HCT116 (cell line): ENCODE results near the gene GPC5. TPM values are rescaled to one million over a fixed set of nuclear protein-coding genes. Genes with fewer than 3 reads are reported as not detected.

Experiments
- ATAC-seq: fragments of 200-7000 bp; cut with Tn5 transposase; 2 replicates; pipeline ENCODE4 v1.9.1; 2020; ENCODE audit warnings: mild to moderate bottlenecking, moderate library complexity
- BruUV-seq: library from RNA; stranded (reverse); fragments of 400-500 nt; replicated peaks from 2 replicates; lab custom pipeline; 2021; lab: Mats Ljungman, UMichigan
- CTCF ChIA-PET: fragments of 300-600 bp; sonication (Branson Sonifier 250); formaldehyde crosslinking; loops from one replicate; lab custom pipeline; 2021; ENCODE audit warnings: antibody characterized with exemption; lab: Charles Lee
- POLR2A ChIA-PET: fragments of 300-600, 350-600 bp; sonication (Branson Sonifier 250); formaldehyde crosslinking; loops from one replicate; lab custom pipeline; 2021; ENCODE audit warnings: antibody characterized with exemption; lab: Charles Lee
- RAD21 ChIA-PET, 2 experiments: fragments of 300-600 bp; sonication (Branson Sonifier 250); formaldehyde crosslinking; loops; one replicate each; lab custom pipeline; 2023; ENCODE audit warnings: low total read pairs in 2 of 2; ENCODE audit not compliant: uncharacterized antibody in 2 of 2, unreplicated experiment in 2 of 2, low non-redundant PET in 1 of 2; lab: Charles Lee
- DNase-seq: peaks from one replicate; pipeline ENCODE4 v3.0.0-alpha.2; 2010; ENCODE audit warnings: low read depth, low spot score
- H2AFZ ChIP-seq: fragments of 200-600 bp; shearing (Covaris generic), sonication (generic); 2 replicates; pipeline ENCODE4 v1.6.1; 2017; ENCODE audit warnings: low read depth, mixed run types, mixed read lengths, antibody characterized with exemption, low read length; ENCODE audit not compliant: poor library complexity, severe bottlenecking
- H3K27ac ChIP-seq: 2 replicates; pipeline ENCODE4 v1.5.1; 2012; ENCODE audit warnings: low read depth, low read length
- H3K27me3 ChIP-seq: fragments of 200-600 bp; sonication (generic); 2 replicates; pipeline ENCODE4 v1.6.1; 2016; ENCODE audit warnings: mixed run types, low read length, mixed read lengths; ENCODE audit not compliant: insufficient read depth
- H3K36me3 ChIP-seq, 2 experiments: fragments of 200-500 bp in 1 of 2; fragments of 200-600 bp in 1 of 2; sonication (Bioruptor generic) in 1 of 2; sonication (generic) in 1 of 2; 2 replicates each; pipeline versions ENCODE4 v1.5.1 to v1.6.1; 2014 to 2016; ENCODE audit warnings: low read length in 2 of 2, inconsistent platforms in 1 of 2, mixed read lengths in 1 of 2, mixed run types in 1 of 2; ENCODE audit not compliant: insufficient read depth in 2 of 2, control insufficient read depth in 1 of 2
- H3K4me1 ChIP-seq, 2 experiments: fragments of 200-600 bp in 1 of 2; sonication (generic) in 1 of 2; 2 replicates each; pipeline versions ENCODE4 v1.5.1 to v1.6.1; 2012 to 2017; ENCODE audit warnings: low read length in 2 of 2, inconsistent platforms in 1 of 2, mild to moderate bottlenecking in 1 of 2, mixed read lengths in 1 of 2, mixed run types in 1 of 2, moderate library complexity in 1 of 2; ENCODE audit not compliant: insufficient read depth in 2 of 2, control insufficient read depth in 1 of 2
- H3K4me2 ChIP-seq: fragments of 200-600 bp; sonication (generic); 2 replicates; pipeline ENCODE4 v1.6.1; 2017; ENCODE audit warnings: mixed run types, low read length, mixed read lengths
- H3K4me3 ChIP-seq, 2 experiments: fragments of 200-600 bp in 1 of 2; sonication (generic) in 1 of 2; replicated peaks in 1 of 2; 2 replicates each; pipeline ENCODE4 v1.5.1; 2011 to 2016; ENCODE audit warnings: low read length in 2 of 2, control low read depth in 1 of 2, low read depth in 1 of 2, mild to moderate bottlenecking in 1 of 2, mixed read lengths in 1 of 2, mixed run types in 1 of 2
- H3K79me2 ChIP-seq: fragments of 200-600 bp; sonication (generic); 2 replicates; pipeline ENCODE4 v1.6.1; 2017; ENCODE audit warnings: mild to moderate bottlenecking, mixed run types, low read length, moderate library complexity, mixed read lengths; ENCODE audit not compliant: insufficient read depth
- H3K9ac ChIP-seq: fragments of 200-600 bp; sonication (generic); 2 replicates; pipeline ENCODE4 v1.6.1; 2016; ENCODE audit warnings: low read length, mixed read lengths
- H3K9me2 ChIP-seq: fragments of 200-600 bp; sonication (generic), shearing (Covaris generic); 2 replicates; pipeline ENCODE4 v1.6.1; 2017; ENCODE audit warnings: mixed run types, mild to moderate bottlenecking, moderate library complexity; ENCODE audit not compliant: insufficient read depth
- H3K9me3 ChIP-seq, 2 experiments: fragments of 200-500 bp in 1 of 2; fragments of 200-600 bp in 1 of 2; sonication (Bioruptor generic) in 1 of 2; sonication (generic) in 1 of 2; 2 replicates each; pipeline ENCODE4 v1.6.1; 2014 to 2017; ENCODE audit warnings: low read length in 2 of 2, mixed read lengths in 2 of 2, inconsistent platforms in 1 of 2, low read depth in 1 of 2, mild to moderate bottlenecking in 1 of 2, mixed run types in 1 of 2, moderate library complexity in 1 of 2; ENCODE audit not compliant: control insufficient read depth in 1 of 2, insufficient read depth in 1 of 2
- H4K20me1 ChIP-seq: fragments of 200-600 bp; sonication (generic), shearing (Covaris generic); 2 replicates; pipeline ENCODE4 v1.6.1; 2017; ENCODE audit warnings: mixed run types, mild to moderate bottlenecking, moderate library complexity; ENCODE audit not compliant: insufficient read depth
- CBX3 ChIP-seq: IDR thresholded peaks from 2 replicates; pipeline ENCODE4 v1.6.1; 2012; ENCODE audit warnings: low read depth
- CEBPB ChIP-seq: IDR thresholded peaks from 2 replicates; pipeline ENCODE4 v1.6.1; 2012; ENCODE audit warnings: low read depth
- CTCF ChIP-seq, 3 experiments: fragments of 200-600 bp in 1 of 3; sonication (generic) in 1 of 3; IDR thresholded peaks in 2 of 3; conservative IDR thresholded peaks in 1 of 3; 2 replicates each; pipeline ENCODE4 v1.5.1; 2012 to 2017; ENCODE audit warnings: low read depth in 2 of 3, low read length in 2 of 3, antibody characterized with exemption in 1 of 3, borderline replicate concordance in 1 of 3, control low read depth in 1 of 3, mild to moderate bottlenecking in 1 of 3, mixed read lengths in 1 of 3, mixed run types in 1 of 3, moderate library complexity in 1 of 3; ENCODE audit not compliant: insufficient read depth in 1 of 3
- EGR1 ChIP-seq: IDR thresholded peaks from 2 replicates; pipeline ENCODE4 v1.6.1; 2012; ENCODE audit warnings: low read depth
- ELF1 ChIP-seq: IDR thresholded peaks from 2 replicates; pipeline ENCODE4 v1.6.1; 2012; ENCODE audit warnings: low read depth, borderline replicate concordance
- EZH2phosphoT487 ChIP-seq: fragments of 200-600 bp; IDR thresholded peaks from 2 replicates; pipeline ENCODE4 v1.6.1; 2018; ENCODE audit warnings: antibody characterized with exemption, borderline replicate concordance
- FOSL1 ChIP-seq: IDR thresholded peaks from 2 replicates; pipeline ENCODE4 v1.6.1; 2012; ENCODE audit warnings: low read depth
- JUND ChIP-seq: IDR thresholded peaks from 2 replicates; pipeline ENCODE4 v1.6.1; 2012
- MAX ChIP-seq: IDR thresholded peaks from 2 replicates; pipeline ENCODE4 v1.6.1; 2012
- RAD21 ChIP-seq: IDR thresholded peaks from 2 replicates; pipeline ENCODE4 v1.6.1; 2012; ENCODE audit warnings: low read depth, mild to moderate bottlenecking
- SP1 ChIP-seq: IDR thresholded peaks from 2 replicates; pipeline ENCODE4 v1.6.1; 2012; ENCODE audit warnings: low read depth
- SRF ChIP-seq: IDR thresholded peaks from 2 replicates; pipeline ENCODE4 v1.6.1; 2012; ENCODE audit warnings: low read depth
- TCF7L2 ChIP-seq: IDR thresholded peaks from 2 replicates; pipeline ENCODE4 v1.7.0; 2011; ENCODE audit warnings: borderline replicate concordance, inconsistent platforms; ENCODE audit not compliant: insufficient read depth, insufficient read length; ENCODE audit errors: extremely low read depth
- ZNF274 ChIP-seq: fragments of 200-500 bp; sonication (Bioruptor generic); IDR thresholded peaks from 2 replicates; pipeline ENCODE4 v1.6.1; 2014; ENCODE audit warnings: mild to moderate bottlenecking, low read depth, low read length, inconsistent platforms
- intact Hi-C: fragments of 100-400 bp; cut with micrococcal nuclease; formaldehyde crosslinking; loops from 2 replicates; pipeline ENCODE4 v1.10.0; 2022
- total RNA-seq: library from RNA; stranded (reverse); gene quantifications from one replicate; pipeline ENCODE4 v1.2.1, GENCODE V29; 2021; ENCODE audit not compliant: unreplicated experiment
- TF ChIP-seq, protein P1 (sequence below): IDR thresholded peaks from 2 replicates; pipeline ENCODE4 v1.6.1; 2011; ENCODE audit warnings: mild to moderate bottlenecking, low read length, moderate library complexity; ENCODE audit not compliant: insufficient replicate concordance; ENCODE audit errors: extremely low read depth
- TF ChIP-seq, protein P2 (sequence below): IDR thresholded peaks from 2 replicates; pipeline ENCODE4 v1.6.1; 2012

The GPC5 gene
- total RNA-seq, 1 experiment from 2014 or later = not detected

DNA sequence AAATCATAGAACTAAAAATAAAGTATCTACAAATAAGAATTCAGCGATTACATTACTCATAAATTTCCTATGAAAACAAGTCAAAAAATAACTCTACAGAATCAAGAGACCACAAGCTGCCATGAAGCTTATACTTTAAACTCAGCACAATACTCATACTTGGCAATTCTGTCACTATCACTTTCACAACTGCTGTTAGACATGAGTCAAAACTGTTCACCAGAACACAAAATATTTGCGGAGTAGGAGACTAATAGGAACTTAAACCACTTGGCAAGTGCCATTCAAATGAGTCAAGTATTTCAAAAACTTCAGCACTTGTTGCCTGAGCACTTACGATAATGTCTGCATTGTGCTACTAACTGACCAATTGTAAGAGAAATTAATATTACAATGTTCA is 1440.4 kb downstream of the GPC5 start:
- H3K4me2 ChIP-seq = no peak overlapping the region
- H3K36me3 ChIP-seq = no peaks in the 10 kb centered on the region
- H4K20me1 ChIP-seq = no peaks in the 10 kb centered on the region
- ATAC-seq (no peak), DNase-seq (no peak)
- CTCF ChIA-PET = no interaction called here
- H3K27me3 ChIP-seq = no peaks in the 10 kb centered on the region
- no peak overlapping the region for H3K27ac ChIP-seq
- no peaks in the 10 kb centered on the region for H3K79me2 ChIP-seq
- POLR2A ChIA-PET = no interaction called here
- no peaks in the 10 kb centered on the region for H3K4me1 ChIP-seq
- intact Hi-C loops = no loop called here
- BruUV-seq = no TSS peak
- peaks cover 6 to 22% of the 10 kb centered on the region in 2 experiments; a peak in 3 of 4 replicates for H3K9me3 ChIP-seq
- no peak overlapping the region for H3K4me3 ChIP-seq
- no peak overlapping the region for H2AFZ ChIP-seq
- TF ChIP-seq TCF7L2 (no peak), SP1 (no peak), ZNF274 (no peak), FOSL1 (no peak), ELF1 (no peak), EGR1 (no peak), CEBPB (no peak), EZH2phosphoT487 (no peak), JUND (no peak)
- TF ChIP-seq, protein P1, sequence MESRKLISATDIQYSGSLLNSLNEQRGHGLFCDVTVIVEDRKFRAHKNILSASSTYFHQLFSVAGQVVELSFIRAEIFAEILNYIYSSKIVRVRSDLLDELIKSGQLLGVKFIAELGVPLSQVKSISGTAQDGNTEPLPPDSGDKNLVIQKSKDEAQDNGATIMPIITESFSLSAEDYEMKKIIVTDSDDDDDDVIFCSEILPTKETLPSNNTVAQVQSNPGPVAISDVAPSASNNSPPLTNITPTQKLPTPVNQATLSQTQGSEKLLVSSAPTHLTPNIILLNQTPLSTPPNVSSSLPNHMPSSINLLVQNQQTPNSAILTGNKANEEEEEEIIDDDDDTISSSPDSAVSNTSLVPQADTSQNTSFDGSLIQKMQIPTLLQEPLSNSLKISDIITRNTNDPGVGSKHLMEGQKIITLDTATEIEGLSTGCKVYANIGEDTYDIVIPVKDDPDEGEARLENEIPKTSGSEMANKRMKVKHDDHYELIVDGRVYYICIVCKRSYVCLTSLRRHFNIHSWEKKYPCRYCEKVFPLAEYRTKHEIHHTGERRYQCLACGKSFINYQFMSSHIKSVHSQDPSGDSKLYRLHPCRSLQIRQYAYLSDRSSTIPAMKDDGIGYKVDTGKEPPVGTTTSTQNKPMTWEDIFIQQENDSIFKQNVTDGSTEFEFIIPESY = no peak
- H3K9me2 ChIP-seq = no peaks in the 10 kb centered on the region
- RAD21 ChIA-PET = no interaction called here
- H3K9ac ChIP-seq = no peak overlapping the region

DNA sequence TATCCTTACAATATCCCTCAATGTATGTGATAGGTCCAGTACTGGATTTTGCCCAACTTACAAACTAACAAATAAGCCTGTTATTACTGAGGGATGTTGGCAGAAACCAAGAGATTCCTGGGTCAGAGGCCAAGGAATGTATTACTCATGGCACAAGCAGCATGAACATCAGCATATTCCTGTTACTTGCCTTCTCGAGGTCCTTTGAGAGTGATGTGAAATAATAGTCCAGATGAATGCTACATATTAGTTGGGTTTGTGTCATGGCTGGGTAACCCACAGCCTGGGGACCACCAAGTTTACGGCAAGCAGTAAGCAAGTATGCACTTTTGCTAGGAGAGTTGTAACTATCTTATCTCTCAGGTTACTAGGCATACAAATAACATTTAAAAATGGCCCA is 1443.7 kb downstream of the GPC5 start:
- H3K4me2 ChIP-seq = no peak overlapping the region
- no peak for ATAC-seq
- peaks cover 4 to 21% of the 10 kb centered on the region in 2 experiments; a peak in 3 of 4 replicates for H3K9me3 ChIP-seq
- intact Hi-C loops = no loop called here
- no peaks in the 10 kb centered on the region for H3K27me3 ChIP-seq
- H3K79me2 ChIP-seq = no peaks in the 10 kb centered on the region
- H4K20me1 ChIP-seq = no peaks in the 10 kb centered on the region
- H3K9me2 ChIP-seq = no peaks in the 10 kb centered on the region
- ChIA-PET CTCF (no interaction called here), POLR2A (no interaction called here), RAD21 (no interaction called here)
- H3K4me3 ChIP-seq = no peak overlapping the region
- H3K9ac ChIP-seq = no peak overlapping the region
- H3K27ac ChIP-seq = no peak overlapping the region
- no peaks in the 10 kb centered on the region for H3K4me1 ChIP-seq
- no peak for DNase-seq
- no peak overlapping the region for H2AFZ ChIP-seq
- no peaks in the 10 kb centered on the region for H3K36me3 ChIP-seq
- BruUV-seq = no TSS peak
- TF ChIP-seq RAD21 (no peak), MAX (no peak), CTCF (IDR thresholded peaks at IDR 0.05 in 2 of 3, conservative IDR thresholded peaks at IDR 0.05 in 1 of 3; ENCODE audit: borderline replicate concordance in 1 of 3, insufficient read depth in 1 of 3, low read depth in 2 of 3, low read length in 2 of 3) (no peak), CBX3 (no peak), SRF (no peak), JUND (no peak)
- TF ChIP-seq, protein P2, sequence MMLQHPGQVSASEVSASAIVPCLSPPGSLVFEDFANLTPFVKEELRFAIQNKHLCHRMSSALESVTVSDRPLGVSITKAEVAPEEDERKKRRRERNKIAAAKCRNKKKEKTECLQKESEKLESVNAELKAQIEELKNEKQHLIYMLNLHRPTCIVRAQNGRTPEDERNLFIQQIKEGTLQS = no peak
